Heart left ventricle (tissue), 16 donors: ENCODE measurements around the gene TMEM147. TPM values are rescaled to one million over a fixed set of nuclear protein-coding genes. Genes with fewer than 3 reads are reported as not detected.

Source experiments
- ATAC-seq, 4 donors: fragments of 200-7000 bp; cut with Tn5 transposase; one replicate each; pipeline ENCODE4 v1.9.1; 2020 to 2022; ENCODE audit warnings: moderate library complexity in 4 of 4, mild to moderate bottlenecking in 3 of 4, moderate number of reproducible peaks in 1 of 4
- DNase-seq, 5 donors: peaks; one replicate each; pipeline ENCODE4 v3.0.0-alpha.2; 2020
- H3K27ac ChIP-seq, 12 donors: fragments of 200-600 bp; sonication (generic) in 4 of 12; one replicate each; pipeline versions ENCODE4 v1.5.0 to v1.8.0; 2016 to 2022; ENCODE audit warnings: mild to moderate bottlenecking in 2 of 12
- H3K27me3 ChIP-seq, 9 donors: fragments of 200-600 bp; sonication (generic) in 2 of 9; one replicate each; pipeline versions ENCODE4 v1.5.1 to v1.8.0; 2016 to 2022; ENCODE audit warnings: mild to moderate bottlenecking in 3 of 9
- H3K36me3 ChIP-seq, 9 donors: fragments of 200-600 bp; sonication (generic) in 2 of 9; one replicate each; pipeline versions ENCODE4 v1.5.0 to v1.8.0; 2018 to 2022; ENCODE audit warnings: mild to moderate bottlenecking in 2 of 9
- H3K4me1 ChIP-seq, 12 donors: fragments of 200-600 bp; sonication (generic) in 4 of 12; one replicate each; pipeline versions ENCODE4 v1.5.0 to v1.8.0; 2016 to 2022; ENCODE audit warnings: mild to moderate bottlenecking in 3 of 12
- H3K4me3 ChIP-seq, 12 donors: fragments of 200-600 bp; sonication (generic) in 4 of 12; one replicate each; pipeline versions ENCODE4 v1.5.0 to v1.8.0; 2017 to 2022; ENCODE audit warnings: mild to moderate bottlenecking in 9 of 12, moderate library complexity in 4 of 12
- H3K9me3 ChIP-seq, 12 donors: fragments of 200-600 bp; sonication (generic) in 4 of 12; one replicate each; pipeline versions ENCODE4 v1.5.0 to v1.8.0; 2016 to 2022; ENCODE audit warnings: mild to moderate bottlenecking in 1 of 12
- CTCF ChIP-seq, 12 donors: fragments of 200-600 bp; sonication (generic) in 4 of 12; IDR thresholded peaks; one replicate each; pipeline versions ENCODE4 v1.5.0 to v1.8.0; 2018 to 2022; ENCODE audit warnings: antibody characterized with exemption in 12 of 12, mild to moderate bottlenecking in 5 of 12
- POLR2A ChIP-seq, 2 donors: fragments of 450-650 bp; IDR thresholded peaks; one replicate each; pipeline ENCODE4 v1.6.1; 2017; ENCODE audit warnings: antibody characterized with exemption in 2 of 2, mild to moderate bottlenecking in 2 of 2, moderate library complexity in 2 of 2
- WGBS, 4 donors: extraction: QIAGEN DNeasy Blood & Tissue Kit in 2 of 4; methylation state at CpG; one replicate each; pipeline versions ENCODE4 v1.1.5 to v1.1.7; 2013 to 2018; 5-methylcytosine and 5-hydroxymethylcytosine counted together
- intact Hi-C, 10 donors: fragments of 100-400 bp; cut with DNase I; formaldehyde crosslinking; loops; one replicate each; pipeline versions ENCODE4 v1.11.1 to v1.14.2; 2022
- polyA plus RNA-seq, 2 donors: library from polyadenylated mRNA; stranded (reverse); fragments of 200-250 nt; gene quantifications; one replicate each; pipeline ENCODE4 v1.2.3, GENCODE V29; 2013
- total RNA-seq, 9 donors: library from RNA; depleted of rRNA in 2 of 9; stranded (reverse); fragments of >200 nt in 2 of 9; fragmentation: NEBNext Ultra II Directional in 3 of 9; extraction: Animal tissue kit (Norgen Biotek cat#: 25700) in 3 of 9; gene quantifications; one replicate each; pipeline versions ENCODE4 v1.1.0 to v1.2.4, GENCODE V29; 2016 to 2023
- donor health status: ischemic (EF 13 %, LVEDD 7.1; RV severe dilation, severe dysfunction).
- donor health status: healthy with polysubstance abuse.
- donor health status: DM: no; HTN: yes; CAD: no.
- donor health status: DM: no; HTN: no; CAD: no.
- donor health status: ischemic (EF 25% LVEDD 6.9; RV normal size, moderate dysfunction).
- donor health status: ischemic (EF 25% LVEDD 5.7; RV mildly dilated, moderate dysfunction).
- donor health status: healthy.
- donor health status: DM: yes; HTN: yes; CAD: no.
- donor health status: ischemic (EF 35%, LVEDD 5.7; RV mildly dilated, moderate dysfunction).
- donor health status: nonischemic (EF 11% LVEDD 7.7; RV severe dilation, severe dysfunction).
- donor health status: DM: yes; HTN: yes; CAD: no.
- donor health status: PGD.
- donor health status: ischemic (EF 29% LVEDD 5.4; RV normal size, mild dysfunction).
- donor health status: nonischemic (EF 23%, LVEDD 6.1; RV moderate dilation, normal function).

The TMEM147 gene
- total and polyA plus RNA-seq, 11 donors: 68.9 to 191 (median 96.0) TPM

- no peak overlapping the region for H3K27ac ChIP-seq
Observed at GRCh38 chr19:35557539-35558399, 12.3 kb downstream of the TMEM147 start.

GRCh38 chr19:35558400-35559280 is 13.2 kb downstream of the TMEM147 start:
- TF ChIP-seq POLR2A (IDR thresholded peaks at IDR 0.05): no peak
- no peak for TF ChIP-seq CTCF (IDR thresholded peaks at IDR 0.05)
- no peaks in the 10 kb centered on the region for H3K9me3 ChIP-seq
- ATAC-seq (no peak), DNase-seq (no peak)
- H3K4me3 ChIP-seq: peak overlapping the region in 10 of 12 donors; percentile 3 to 44 (median 36)
- no peak overlapping the region for H3K27ac ChIP-seq
- peaks cover 0 to 14% (median 4%) of the 10 kb centered on the region in 12 donors for H3K4me1 ChIP-seq
- WGBS, 4 donors: 31 to 59% (median 40%) methylated on average over 21 to 53 of the region's 53 CpGs
- intact Hi-C loops: no loop called here
- H3K36me3 ChIP-seq: no peaks in the 10 kb centered on the region
- peaks cover 11 to 59% (median 23%) of the 10 kb centered on the region in 9 donors for H3K27me3 ChIP-seq

More at GRCh38 chr19:35557539-35558399, 12.3 kb downstream of the TMEM147 start:
- intact Hi-C loops: no loop called here
- DNase-seq: peak; percentile 37 to 79 (median 58)
- 2 to 8% (median 5%) methylated on average over 42 to 60 of the region's 60 CpGs for WGBS, 4 donors
- Histone ChIP-seq H3K4me3 (peak overlapping the region in 10 of 12 donors; percentile 3 to 44 (median 36)), H3K27me3 (peaks cover 8 to 53% (median 23%) of the 10 kb centered on the region in 9 donors), H3K4me1 (peaks cover 0 to 14% (median 4%) of the 10 kb centered on the region in 12 donors), H3K9me3 (no peaks in the 10 kb centered on the region), H3K36me3 (no peaks in the 10 kb centered on the region)
- TF ChIP-seq POLR2A (IDR thresholded peaks at IDR 0.05) (no peak), CTCF (IDR thresholded peaks at IDR 0.05) (no peak)
- ATAC-seq: peak; percentile 35 to 83 (median 66)

- TF ChIP-seq CTCF (IDR thresholded peaks at IDR 0.05) (no peak), POLR2A (IDR thresholded peaks at IDR 0.05) (no peak)
- no peaks in the 10 kb centered on the region for H3K36me3 ChIP-seq
- DNase-seq: no peak
- H3K27ac ChIP-seq: no peak overlapping the region
- H3K9me3 ChIP-seq: no peaks in the 10 kb centered on the region
- peaks cover 0 to 14% (median 4%) of the 10 kb centered on the region in 12 donors for H3K4me1 ChIP-seq
- no peak overlapping the region for H3K4me3 ChIP-seq
- peaks cover 11 to 64% (median 23%) of the 10 kb centered on the region in 9 donors for H3K27me3 ChIP-seq
- intact Hi-C loops: no loop called here
- ATAC-seq: no peak
- WGBS, 4 donors: 66 to 71% (median 67%) methylated on average over 11 of the region's 11 CpGs
Observed at GRCh38 chr19:35559281-35559659, 13.8 kb downstream of the TMEM147 start.

- H3K27ac ChIP-seq: no peak overlapping the region
- peaks cover 0 to 14% (median 4%) of the 10 kb centered on the region in 12 donors for H3K4me1 ChIP-seq
- TF ChIP-seq POLR2A (IDR thresholded peaks at IDR 0.05) (no peak), CTCF (IDR thresholded peaks at IDR 0.05) (no peak)
- H3K4me3 ChIP-seq: no peak overlapping the region
- H3K9me3 ChIP-seq: no peaks in the 10 kb centered on the region
- no peak for ATAC-seq
- no peaks in the 10 kb centered on the region for H3K36me3 ChIP-seq
- H3K27me3 ChIP-seq: peaks cover 11 to 65% (median 23%) of the 10 kb centered on the region in 9 donors
- intact Hi-C loops: no loop called here
- DNase-seq: no peak
- 87 to 91% (median 90%) methylated on average over 23 of the region's 23 CpGs for WGBS, 4 donors
Observed at GRCh38 chr19:35559781-35560180, 14.4 kb downstream of the TMEM147 start.
